ENCODE data around the gene SOX5.

Gene SOX5

DNA sequence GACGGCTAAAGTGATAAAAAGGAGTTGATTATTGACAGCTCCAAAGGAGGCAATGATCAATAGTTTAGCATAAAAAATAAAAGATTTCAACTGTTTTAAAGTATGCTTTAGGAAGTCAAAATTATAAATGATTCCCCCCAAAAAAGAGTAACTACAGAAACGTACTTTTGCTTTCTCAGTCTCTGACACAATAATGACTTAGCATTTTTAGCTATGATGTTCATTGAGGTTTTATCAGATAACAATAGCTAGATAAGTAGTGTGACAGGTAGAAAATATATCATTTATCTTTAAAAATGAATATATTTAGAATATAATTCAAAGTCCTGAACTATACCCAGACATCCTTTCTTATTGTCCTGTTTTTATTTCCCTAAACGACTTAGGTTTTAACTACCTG is 352.9 kb downstream of the SOX5 start:
- no peak for ATAC-seq
- no peak for DNase-seq

- no peak for DNase-seq
- no peak for ATAC-seq
These were observed 361.5 kb downstream of the SOX5 start for GRCh38 chr12:23587833-23588559.

DNA sequence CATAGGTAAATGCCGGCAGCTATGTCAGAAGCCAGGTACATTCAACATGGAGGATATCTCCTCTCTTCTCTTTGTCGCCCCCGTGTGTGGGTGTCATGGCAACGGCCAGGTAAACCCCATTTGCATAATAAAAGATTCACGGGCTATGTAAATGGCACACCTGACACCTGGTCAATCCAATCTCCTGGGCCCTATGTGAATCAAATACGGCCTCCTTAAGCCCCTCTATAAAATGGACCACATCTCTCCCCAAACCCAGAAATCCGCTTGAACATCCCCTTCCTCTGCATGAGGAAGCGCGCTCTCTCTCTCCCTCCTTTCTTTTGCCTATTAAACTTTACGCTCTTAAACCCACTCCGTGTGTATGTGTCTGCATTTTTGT is 363.7 kb downstream of the SOX5 start:
- ATAC-seq (no peak), DNase-seq (no peak)

DNA sequence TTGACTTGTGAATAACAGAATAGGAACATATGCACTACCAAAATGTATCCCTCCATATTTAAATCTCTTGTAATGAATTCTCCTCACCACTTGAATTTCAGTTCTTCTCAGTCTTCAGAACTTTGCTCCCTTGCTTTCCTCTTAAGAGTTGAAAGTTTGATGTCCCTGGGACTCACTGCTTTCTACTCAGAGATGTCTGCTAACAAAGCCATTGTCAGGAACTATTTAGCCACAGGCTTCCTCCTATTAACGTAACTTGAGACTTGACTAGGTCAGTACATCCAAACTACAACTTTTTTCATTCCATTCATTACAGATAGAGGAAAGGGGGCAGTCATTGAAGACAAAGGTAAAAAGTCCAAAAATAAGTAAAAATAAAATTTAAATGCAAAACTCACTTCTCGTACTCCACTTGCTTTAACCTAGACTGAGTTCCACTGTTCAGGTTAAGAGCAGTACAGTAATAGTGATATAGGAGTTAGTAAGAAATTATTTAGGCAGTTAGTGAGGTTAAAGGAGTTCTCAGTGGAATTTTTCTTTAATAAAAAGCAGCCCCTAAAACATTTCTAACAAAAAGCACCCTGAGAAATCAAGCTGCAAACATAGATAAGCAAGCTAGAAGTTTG is 364.2 kb downstream of the SOX5 start:
- ATAC-seq (no peak), DNase-seq (no peak)

- no peak for DNase-seq
- ATAC-seq: no peak
These were observed 367.6 kb downstream of the SOX5 start for GRCh38 chr12:23581913-23582312.

- no peak for ATAC-seq
- DNase-seq: no peak
These were observed 370.2 kb downstream of the SOX5 start for GRCh38 chr12:23579257-23579656.

DNA sequence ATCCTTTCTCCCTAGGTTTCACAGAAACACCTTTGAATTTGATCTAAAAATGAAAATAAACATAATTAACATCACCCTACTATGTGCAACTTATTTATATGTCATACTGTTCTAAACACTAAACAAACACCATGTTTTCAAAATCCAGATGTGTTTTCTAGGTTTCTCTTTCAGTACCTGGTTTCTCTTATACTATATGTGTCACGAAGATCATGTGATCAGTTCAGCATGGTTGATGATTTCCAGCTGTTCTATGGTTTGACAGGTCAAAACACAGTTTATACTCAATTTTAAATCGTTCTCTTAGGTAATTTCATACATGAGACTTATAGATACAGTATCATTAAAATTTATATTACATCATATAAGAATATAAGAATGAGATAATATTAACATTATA is 373.1 kb downstream of the SOX5 start:
- ATAC-seq (no peak), DNase-seq (no peak)

DNA sequence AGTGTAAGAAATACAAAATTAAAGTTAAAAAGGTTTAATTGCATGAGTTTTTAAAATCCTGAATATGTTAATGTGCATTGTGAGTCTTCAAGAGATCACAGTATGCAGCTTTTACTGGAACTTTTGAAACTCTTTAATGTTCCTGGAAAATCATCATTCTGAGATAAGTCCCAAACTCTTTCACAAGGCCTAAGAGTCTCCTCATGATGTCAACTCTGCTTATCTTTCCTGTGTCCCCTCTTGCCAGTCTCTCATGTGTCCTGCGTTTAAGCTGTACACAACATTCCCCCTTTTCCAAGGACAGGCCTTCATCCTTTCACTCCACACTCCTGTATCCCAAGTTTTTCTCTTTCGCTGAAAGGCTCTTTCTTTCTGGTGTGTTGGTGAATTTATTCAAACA is 380.1 kb downstream of the SOX5 start:
- ATAC-seq: no peak

GRCh38 chr12:23566133-23566532 is 383.3 kb downstream of the SOX5 start:
- ATAC-seq: no peak
- DNase-seq: no peak

More for the DNA sequence above, 380.1 kb downstream of the SOX5 start:
- no peak for DNase-seq

GRCh38 chr12:23564451-23565152 is 384.9 kb downstream of the SOX5 start:
- ATAC-seq: no peak
- no peak for DNase-seq

- ATAC-seq (no peak), DNase-seq (no peak)
These were observed 387.8 kb downstream of the SOX5 start for GRCh38 chr12:23561364-23562345.

GRCh38 chr12:23560611-23561010 is 388.9 kb downstream of the SOX5 start:
- DNase-seq (no peak), ATAC-seq (no peak)

DNA sequence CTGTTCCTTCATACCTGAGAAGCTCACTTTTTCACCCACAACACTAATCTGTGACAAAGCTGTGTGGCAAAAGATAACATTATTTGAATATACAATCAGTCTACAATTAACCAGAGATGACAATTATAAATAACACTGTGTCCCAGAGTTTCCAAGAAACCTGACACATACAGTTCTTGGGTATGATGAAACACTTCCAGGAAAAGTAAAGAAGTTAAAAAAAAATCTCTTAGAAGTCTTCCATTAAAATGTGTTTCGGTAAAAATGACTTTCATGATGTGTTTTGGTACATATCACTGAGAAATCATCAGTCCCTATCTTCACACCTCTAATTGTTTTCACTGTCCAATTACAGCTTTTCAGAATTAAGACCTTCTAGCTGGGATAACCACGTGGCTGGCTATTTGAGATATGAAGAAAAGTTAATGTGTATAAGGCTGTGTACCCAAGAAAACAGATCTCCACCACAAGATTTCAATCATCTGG is 390.2 kb downstream of the SOX5 start:
- DNase-seq (no peak), ATAC-seq (no peak)

DNA sequence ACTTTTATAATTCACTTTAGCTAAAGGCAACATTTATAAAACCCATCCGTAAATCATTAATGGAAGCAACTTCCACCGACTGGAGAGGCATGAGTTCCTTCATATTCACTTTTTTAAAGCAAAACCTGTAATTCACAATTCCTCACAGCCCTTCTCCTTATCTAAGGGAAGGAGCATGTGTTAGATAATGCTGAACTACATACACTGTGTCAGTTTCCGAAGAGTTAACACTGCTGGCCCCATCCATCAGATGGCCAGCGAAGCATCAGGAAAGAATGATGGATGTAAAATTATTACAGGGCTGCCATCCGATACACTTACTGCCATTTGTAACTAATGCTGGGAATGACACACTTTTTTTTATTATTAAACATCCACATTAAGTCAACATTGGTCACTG is 392.8 kb downstream of the SOX5 start:
- ATAC-seq (no peak), DNase-seq (no peak)

DNA sequence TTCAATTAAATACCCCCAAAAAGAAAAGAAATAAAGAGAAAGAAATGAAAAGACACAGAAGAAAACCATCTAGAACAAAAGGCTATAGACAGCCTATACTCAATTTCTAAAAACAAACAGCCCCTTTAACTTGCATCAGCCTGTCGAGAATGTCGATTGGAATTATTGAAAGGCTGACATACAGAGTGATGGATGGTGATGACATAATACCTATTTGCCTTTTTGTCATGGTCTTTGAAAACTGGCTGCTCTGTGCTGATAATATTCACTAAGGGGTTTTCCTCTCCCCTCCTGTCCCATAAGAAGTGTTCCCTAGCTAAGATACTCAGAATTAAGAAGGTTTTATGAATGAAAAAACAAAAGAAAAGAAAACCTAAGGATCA is 393.7 kb downstream of the SOX5 start:
- ATAC-seq (no peak), DNase-seq (no peak)

- ATAC-seq: no peak
These were observed 394.2 kb downstream of the SOX5 start for GRCh38 chr12:23555180-23555824.

DNA sequence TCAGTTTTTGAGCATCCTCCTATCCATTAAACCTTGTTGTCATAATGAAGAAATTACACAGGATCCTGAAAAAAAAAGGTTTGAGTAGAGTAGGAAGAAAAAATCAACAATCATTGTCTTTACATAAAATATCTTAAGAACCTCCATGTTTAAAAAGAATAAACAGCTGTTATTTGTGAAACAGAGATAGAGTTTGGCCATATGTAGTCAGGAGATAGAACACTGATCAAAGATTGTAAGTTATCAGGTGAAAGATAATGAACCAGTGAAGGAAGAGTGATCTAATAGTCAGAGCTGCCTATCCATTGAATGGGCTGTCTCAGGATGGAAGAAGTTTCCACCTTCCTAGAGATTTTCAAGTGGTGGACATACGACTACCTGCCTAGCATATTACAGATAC is 397.1 kb downstream of the SOX5 start:
- ATAC-seq: no peak
- no peak for DNase-seq

More at GRCh38 chr12:23555180-23555824, 394.2 kb downstream of the SOX5 start:
- DNase-seq: no peak

GRCh38 chr12:23550753-23551152 is 398.7 kb downstream of the SOX5 start:
- DNase-seq (no peak), ATAC-seq (no peak)

GRCh38 chr12:23548742-23549141 is 400.7 kb downstream of the SOX5 start:
- ATAC-seq (no peak), DNase-seq (no peak)

DNA sequence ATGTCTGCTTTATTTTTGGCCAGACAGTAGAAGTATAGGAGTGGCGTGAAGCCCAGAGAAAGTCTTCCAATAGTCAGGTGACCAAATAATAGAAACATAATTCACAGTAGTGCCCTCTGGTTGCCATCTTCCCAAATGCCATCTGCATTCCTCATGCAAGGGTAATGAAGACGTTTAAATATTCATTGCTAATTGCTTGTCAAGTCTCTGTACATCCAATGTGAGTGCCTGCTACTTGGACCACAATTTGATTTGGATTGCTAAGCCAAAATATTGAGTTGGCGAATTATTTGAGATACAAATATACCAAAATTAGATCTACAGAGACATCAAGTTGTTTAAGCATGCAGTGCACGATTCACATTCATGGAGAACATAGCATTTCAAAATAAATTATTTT is 402.7 kb downstream of the SOX5 start:
- DNase-seq: no peak
- ATAC-seq: no peak

- DNase-seq (no peak), ATAC-seq (no peak)
These were observed 405.7 kb downstream of the SOX5 start for GRCh38 chr12:23543767-23544166.

DNA sequence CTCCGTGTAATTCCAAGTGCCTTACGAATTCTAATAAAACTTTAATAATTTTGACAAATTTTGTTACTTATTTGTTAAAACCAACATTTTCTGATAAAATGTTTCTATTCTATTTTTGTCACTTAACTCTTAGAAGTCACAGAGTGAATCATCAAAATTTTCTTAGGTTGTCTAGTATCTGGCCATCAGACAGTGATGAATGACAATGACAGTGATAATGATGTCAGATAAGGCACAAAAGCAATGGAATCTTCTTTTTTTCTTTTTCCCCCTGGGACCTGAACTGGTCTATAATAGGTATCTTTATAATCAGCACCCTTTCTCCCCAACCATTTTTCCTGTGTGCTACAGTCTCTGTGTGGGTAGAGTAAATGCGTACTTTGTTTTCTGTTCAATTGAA is 407.3 kb downstream of the SOX5 start:
- DNase-seq (no peak), ATAC-seq (no peak)

Data from stimulated activated naive CD8-positive, alpha-beta T cell treated with anti-CD3 and anti-CD28 coated beads, Interleukin-15, Interleukin-2, amounts not matched to agents 100 U/mL and 50 U/mL, for 24 hours (primary cell).